Occipital lobe (tissue), 2 donors: Measurements from ENCODE around the gene SLC47A2. TPM values are rescaled to one million over a fixed set of nuclear protein-coding genes. Genes with fewer than 3 reads are reported as not detected.

Source experiments
- DNase-seq: peaks from one replicate; lab custom pipeline; 2025; lab: John Stamatoyannopoulos, UW
- total RNA-seq: library from RNA; depleted of rRNA; stranded (reverse); fragments of >200 nt; gene quantifications from one replicate; pipeline ENCODE4 v1.2.3, GENCODE V29; 2014

SLC47A2 gene
- total RNA-seq, 1 donor from 2014 or later, result 1.9 TPM

DNA sequence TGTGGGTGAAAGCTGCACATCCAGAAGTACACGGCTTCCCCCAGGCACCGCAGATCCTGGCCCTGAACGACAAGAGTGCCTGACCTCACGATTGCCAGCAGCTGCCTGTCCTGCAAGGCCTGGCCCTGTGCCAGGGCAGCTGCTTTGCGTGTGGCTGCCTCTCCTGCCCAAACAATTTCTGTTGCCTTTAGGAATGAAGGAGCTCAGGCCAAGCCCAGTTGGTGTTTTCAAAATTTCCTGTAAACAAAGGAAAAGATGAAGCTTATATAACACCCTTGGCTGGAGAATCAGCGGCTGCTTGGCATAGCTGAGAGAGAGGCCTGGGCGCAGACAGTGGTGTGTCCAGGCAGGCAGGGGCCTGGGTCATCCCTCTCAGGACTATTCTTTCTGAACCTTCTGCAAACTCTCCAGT is 11.7 kb upstream of the SLC47A2 start:
- peak; percentile 68 for DNase-seq

DNA sequence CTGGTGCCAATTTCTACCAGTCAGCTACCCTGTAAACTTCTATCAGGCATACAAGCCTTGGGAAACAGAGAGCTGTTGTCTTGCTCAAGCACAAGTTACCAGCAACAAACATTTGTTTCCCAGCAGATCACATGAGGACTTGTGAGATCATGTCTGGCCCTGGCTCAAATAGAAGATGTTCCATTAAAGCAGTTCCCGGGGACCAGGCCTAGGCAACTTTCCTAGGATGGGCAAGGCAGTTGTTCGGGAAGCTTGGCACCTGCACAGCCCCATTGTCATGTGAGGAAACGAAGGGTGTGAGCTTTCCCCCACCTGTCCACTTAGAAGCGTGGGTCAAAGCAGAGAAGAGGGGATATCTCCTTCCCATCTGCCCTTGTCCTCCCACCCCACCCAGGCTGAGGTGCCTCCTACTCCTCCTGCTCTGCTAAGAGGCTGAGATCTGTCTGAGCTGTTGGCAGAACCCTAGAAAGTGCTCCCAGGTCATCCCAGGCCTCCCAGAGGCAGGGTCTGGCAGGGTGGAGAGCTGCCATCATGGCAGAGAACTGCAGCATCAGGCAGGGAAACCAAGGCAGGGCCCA is 11.2 kb upstream of the SLC47A2 start:
- peak; percentile 76 for DNase-seq

DNA sequence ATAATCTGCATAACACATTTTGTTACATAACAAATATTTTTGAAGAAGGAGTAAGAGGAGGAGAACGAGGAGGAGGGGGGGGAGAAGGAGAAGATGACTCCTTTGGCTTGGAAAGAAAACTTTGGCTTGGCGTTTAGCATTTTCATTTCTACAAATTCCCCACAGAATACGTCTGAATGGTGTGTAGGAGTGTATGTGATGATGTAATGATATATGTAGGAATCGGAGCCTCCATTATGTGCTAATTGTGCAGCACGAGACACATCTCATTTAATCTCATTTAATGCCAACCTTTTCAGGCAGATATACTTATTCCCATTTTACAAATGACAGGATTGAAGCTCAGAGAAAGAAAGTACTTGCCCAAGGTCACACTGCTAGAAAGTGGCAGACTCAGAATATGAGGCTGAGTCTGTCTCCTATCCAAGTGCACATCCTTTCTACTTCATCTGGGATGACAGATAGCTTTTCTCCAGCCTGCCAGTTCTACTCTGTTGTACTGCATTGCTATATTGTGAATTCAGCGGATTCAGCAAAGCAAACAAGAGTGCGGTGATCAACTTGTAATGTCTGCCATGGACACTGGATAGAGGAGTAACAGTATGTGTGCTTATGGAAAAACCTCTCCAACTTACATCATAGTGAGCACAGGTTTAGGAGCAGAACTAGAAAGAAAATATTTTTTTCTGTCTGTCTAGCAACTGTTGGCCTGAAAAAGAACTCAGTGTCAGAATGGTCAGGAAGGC is 10.4 kb upstream of the SLC47A2 start:
- DNase-seq, result no peak

DNA sequence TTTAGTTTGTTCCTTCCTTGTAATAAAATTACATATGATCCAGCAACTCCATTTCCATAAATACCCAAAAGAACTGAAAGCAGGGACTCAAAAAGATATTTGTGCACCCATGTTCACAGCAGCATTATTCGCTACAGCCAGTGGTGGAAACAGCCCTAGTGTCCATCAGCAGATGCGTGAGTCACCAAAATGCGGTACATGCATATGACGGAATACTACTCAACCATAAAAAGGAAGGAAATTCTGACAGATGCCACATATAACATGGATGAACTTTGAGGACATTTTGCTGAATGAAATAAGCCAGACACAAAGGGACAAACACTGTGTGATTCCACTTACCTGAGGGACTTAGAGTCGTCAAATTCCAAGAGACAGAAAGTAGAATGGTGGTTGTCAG is 9.1 kb upstream of the SLC47A2 start:
- no peak for DNase-seq

DNA sequence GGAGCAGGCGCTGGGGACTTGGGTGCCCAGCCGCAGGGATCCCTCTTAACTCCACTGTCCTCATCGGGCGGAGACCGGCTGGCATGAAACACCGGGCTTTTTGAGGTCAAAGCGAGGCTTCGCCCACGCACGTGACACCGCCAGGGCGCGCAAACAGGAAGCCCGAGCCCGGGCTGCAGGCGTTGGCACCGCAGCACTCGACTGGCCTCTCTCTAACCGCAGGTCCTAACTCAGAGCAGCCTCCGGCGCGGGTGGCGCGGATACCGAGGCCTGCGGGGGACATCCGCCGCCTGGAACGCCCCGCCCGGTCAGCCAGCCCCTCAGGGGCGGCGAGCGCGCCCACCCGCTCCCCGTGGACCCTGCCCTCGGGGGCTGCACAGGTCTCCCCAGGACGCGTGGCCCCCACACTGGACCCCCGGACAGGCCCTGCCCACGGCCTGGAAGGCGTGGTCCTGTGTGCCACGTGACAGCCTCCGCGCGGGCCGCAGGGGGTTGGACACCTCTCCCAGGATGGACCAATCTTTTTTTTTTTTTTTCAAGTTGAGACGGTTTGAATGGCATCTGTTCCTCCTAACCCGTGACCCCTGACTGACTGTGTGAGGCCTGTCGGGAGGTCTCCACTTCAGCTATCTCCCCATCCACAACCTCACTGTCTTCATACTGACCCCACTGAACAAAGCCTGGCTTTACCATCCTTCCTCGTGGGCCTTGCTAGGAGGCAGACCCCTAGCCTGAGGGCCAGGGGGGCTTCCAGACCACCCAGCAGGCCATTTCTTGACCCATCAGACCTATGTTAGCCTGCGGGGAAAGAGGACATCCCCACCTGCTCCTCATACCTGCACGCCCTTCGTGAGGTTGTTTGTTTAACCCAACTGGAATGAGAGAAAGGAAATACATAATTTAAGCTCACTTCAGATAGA is 8.4 kb upstream of the SLC47A2 start:
- DNase-seq, result no peak

DNA sequence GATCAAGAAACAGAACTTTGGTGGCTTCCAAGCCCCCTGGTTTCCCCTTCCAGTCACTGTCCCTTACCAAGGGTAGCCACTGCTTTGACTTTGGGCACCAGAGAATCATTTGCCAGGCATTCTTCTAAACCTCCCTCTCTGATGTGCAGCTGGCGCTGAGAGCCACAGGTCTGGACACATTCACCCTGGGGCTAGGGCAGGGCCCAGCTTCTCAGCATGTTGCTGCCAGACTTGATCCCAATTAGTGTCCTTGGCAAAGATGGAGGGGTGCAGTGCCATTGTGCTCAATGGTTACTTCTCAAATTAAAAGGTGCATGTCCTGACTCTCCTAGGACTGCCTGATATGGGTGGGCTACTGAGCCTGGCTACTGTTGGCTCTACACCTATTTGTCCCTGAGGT is 7.6 kb upstream of the SLC47A2 start:
- no peak for DNase-seq

DNA sequence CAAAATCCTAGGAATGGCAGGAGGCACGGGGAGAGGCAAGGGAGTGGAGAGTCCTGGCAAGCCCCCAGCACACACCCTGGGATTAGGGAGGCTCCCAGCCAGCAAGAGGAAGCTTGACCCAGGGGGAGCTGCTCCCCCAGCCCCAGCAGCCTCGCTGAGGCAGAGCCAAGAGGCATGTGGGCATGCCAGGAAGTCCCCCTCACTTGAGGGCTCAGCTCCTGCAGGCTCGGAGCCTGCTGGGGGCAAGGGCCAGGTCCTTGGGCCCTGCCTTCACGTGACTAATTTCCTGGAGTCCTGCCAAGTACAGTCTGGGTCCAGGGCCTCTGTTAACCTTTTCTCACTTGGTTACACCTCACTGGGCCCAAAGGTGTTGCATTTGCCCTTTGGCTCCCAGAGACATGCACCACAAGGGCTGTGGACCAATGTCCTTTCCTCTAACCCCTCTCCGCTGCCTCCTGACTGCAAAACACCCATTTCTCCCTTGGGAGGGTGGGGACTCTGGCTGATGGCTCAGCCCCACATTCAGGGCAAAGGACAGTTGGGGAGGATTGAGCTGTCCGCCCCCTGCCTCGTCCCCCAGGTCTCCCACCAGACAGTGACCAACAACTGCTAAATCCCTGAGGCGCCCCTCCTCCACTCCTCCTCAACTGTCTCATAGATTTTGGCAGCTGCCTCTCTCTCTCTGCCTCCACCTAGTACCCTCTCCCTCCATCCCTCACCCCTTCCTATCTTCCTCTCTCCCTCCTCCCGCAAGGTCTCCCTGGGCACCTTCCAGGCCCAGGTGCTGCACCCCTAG is 4.4 kb upstream of the SLC47A2 start:
- no peak for DNase-seq

DNA sequence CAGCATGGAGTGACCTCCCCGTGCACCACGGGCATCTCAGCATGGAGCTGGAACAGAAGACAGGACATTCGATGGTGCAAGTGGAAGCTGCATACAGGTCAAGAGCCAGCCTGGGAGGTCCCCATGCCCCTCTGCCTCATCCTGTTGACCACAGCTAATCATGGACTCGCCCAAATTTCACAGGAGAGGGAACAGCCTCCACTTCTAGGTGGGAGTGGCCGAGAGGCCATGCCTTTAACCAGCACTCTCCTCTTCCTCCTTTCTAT is 3.8 kb upstream of the SLC47A2 start:
- DNase-seq, result no peak

DNA sequence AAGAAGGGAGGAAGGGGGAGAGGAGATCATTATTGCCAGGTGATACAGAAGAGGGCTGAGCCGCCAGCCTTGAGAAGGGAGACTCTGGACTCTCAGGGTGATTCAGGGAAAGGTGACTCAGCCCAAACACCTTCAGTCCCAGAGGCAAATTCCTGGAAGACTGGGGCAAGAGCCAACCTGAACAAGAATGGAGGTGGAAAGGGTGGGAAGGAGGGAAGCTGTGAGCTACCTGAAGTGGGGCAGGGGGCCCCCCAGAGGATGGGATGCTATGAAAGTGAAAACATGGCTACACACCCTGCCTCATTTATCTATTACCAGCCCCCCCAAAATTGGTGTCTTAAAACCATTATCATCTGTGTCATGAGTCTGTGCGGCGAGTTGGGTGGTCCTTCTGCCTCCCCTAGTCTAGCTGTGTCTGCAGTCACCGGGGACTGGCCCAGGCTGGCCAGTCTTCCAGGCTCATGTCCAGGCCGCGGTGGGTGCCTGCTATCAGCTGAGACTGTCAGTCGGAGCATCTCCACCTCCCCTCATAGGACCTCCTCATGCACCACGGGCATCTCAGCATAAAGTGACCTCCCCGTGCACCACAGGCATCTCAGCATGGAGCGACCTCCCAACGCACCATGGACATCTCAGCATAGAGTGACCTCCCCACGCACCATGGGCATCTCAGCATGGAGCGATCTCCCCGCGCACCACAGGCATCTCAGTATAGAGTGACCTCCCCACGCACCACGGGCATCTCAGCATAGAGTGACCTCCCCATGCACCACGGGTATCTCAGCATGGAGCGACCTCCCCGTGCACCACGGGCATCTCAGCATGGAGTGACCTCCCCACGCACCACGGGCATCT is 3.2 kb upstream of the SLC47A2 start:
- no peak for DNase-seq

DNA sequence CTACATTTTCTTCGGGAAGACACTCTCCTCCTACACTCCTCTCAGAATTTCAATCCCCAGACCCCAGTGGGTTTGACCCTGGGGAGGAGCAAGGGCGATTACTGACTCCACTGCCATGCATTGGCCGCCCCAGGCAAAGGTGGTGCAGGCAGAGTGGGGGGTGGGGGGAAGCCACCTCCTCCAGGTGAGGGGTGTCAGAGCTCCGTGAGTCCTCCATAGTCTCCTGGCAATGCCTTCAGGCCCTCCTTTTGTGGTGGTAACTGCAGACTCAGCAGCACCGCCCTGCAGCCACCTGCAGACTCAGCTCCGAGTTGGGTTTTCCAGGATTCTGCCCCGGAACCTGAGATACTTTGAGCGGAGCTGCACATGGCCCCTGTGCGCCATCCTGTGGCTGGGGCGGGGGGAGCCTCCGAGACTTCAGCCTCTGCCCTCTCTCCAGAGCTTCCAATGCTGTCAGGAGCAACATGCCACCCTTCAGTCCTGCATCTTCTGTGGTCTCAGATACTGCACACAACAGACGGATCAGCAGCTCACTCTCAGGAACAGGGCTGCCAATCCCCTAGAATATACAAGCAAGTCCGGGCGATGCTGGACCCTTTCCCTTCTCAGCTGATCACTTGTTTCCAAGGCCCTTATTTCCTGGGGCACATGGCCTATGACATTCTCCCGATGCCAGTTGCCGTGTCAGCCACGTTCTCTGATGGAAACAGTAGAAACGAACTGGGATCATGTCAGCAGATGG is 2.4 kb upstream of the SLC47A2 start:
- DNase-seq, result no peak

DNA sequence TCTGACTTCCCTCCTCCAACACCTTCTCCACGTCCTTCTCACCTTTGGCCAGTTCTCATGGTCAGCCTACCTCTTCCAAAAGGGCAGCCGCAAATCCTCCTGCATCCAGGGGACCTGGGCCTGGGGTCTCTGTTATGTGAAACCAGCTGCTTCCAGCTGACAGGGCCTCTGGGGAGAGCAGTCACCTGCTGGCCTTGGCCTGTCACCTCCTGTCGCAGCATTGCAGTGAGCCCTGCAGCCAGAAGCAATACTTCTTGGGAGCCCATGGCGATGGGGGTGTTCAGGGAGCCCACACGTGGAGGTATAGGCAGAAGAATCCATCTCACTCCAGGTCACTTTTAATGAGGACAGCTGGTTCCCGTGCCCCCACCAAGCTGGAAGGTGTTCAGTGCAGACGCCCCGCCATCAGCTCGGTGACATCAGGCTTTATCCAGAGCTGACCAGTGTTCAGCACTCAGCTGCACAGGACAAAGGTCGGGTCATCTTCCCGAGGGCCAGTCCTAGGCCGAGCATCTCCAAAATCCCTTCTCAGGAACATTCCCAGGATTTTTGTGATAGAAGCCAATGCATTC is 1.7 kb upstream of the SLC47A2 start:
- no peak for DNase-seq

DNA sequence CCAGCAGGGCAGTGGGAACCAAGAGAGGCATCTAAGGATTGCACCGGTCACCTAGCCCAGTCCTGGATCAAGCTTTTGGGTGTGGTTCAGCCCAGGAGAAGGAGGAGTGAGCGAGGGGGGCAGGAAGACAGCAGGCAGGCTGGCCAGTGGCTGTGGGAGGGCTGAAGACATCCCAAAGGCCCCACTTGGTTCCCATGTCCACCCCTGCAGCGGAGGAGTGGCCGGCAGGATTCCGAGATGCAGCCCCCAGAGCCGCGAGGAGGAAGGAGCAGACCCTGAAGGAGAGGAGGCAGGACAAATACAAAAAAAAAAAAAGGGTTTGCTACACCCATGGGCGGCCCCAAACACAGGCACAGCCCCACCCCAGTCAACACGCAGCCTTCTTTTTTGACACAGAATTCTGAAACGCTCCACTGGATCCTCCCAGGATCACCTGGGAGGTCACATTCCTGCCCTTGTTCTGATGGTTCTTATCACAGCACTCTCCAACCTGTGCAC is 1.1 kb upstream of the SLC47A2 start:
- no peak for DNase-seq

DNA sequence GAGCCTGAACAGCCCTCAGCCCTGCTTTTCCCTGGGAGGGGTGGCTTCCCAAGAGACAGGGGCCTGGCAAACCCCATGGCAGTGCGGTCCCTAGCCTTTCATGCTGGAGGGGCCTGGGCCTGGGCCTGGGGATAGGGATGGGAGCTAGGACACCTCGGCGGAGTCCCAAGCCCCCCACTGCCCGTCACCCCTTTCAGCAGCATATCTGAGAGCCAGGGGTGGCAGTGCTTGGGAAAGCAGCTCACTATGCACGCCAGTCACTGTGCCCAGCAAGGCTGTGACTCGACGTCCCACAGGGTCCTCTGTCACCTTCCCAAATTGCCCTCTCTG is 612 bp upstream of the SLC47A2 start:
- no peak for DNase-seq

DNA sequence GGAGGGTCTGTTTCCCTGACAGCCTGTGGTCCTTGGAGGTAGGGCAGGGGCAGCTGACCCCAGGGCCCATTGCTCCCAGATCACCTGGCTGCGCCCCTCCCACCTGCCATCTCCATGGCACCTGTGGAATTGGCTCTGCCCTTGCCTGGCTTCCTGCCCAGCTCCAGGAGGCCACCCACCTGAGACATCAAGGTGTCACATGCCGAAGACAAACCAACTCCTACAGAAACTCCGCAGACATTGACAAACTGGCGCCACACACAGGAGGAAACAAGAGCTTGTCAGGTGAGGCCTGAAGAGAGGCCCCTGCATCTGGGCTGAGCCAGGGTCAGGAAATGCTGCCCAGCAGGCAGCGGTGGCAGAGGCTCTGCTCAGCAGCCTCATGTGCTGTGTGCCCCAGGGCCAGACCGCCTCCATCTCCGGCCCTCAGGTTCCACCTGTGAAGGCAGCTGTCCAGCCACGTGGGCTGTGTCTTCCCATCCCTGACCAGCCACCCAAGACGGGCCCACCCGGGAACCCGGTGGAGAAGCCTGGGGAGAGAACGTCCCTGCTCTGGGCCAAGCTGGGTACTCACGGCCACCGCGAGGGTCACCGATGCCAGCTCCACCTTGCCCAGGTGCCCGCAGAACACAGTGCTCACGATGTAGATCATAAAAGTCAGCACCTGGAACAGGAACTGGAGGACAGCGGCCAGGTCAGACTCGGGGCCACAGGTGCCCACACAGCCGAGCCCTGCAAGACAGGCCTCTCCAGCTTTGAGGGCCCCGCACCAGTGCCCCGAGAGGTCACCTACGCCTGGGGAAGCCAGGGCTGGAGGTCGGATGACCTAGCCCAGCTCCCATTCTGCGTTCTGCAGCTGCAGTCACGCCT is 1.6 kb downstream of the SLC47A2 start:
- DNase-seq, result no peak

DNA sequence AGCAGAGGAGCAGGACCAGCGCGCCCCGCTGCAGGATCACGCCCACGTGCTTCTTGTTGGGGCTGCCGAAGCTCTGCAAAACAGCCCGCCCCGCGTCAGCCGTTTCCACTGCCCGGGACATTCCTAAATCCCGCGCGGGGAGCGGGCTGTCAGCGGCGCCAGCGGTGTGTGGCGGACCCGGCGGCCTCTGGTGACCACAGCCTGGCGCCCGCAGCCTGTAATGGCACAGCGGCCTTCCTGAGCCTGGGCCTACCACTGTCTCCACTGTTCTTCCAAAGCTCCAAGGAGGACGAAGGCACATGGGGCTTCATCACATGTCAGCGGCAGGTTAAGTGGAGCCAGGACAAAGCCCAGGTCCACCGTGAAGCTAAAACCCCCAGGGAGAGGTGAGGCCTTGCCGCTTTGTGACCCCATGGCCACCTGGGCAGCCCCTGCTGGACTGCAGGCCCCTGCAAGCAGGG is 2.5 kb downstream of the SLC47A2 start:
- no peak for DNase-seq

DNA sequence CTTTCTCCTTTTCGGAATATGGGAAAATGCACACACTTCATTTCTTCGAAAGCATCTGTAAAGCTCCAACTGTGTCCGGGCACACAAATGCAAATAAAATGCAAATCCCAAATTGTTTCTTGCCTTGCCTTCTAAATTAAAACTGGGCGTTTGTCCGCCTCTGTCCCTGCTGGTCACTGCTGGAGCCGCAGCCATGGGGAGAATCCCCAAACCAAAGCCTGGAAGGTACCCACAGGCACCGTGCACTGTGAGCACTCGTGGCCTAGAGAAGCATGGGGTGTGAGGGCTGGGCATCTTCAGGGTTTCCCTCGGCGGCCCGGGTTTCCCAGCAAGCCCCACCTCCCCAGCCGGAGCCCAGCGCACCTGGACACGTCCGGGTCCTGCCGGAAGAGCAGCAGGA is 2.9 kb downstream of the SLC47A2 start:
- DNase-seq, result no peak

DNA sequence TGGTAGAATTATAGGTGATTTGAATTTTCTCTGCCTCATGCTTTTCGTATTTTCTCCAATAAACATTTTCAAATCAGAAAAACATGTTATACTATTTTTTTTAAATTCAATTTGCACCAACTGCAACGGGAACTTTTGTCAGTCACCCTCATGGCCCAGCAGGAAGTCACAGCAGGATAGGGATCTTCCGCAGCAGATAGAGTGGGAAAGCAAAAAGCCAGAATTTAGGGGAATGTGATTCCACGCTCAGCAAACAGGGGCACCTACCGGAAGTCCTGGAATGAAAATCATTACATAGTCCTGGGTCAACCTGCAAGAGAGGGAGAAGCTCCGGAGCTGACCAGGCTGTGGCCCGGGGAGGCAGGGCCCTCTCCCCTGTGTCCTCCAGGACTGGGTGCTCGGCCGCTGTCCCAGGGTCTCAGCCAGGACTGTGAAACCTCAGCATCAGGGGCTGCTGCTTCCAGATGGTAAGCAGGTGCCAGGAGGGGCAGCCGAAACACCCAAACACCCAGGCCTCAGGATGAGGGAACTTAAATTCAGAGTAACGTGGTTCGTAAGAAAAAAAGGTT is 3.9 kb downstream of the SLC47A2 start:
- no peak for DNase-seq

DNA sequence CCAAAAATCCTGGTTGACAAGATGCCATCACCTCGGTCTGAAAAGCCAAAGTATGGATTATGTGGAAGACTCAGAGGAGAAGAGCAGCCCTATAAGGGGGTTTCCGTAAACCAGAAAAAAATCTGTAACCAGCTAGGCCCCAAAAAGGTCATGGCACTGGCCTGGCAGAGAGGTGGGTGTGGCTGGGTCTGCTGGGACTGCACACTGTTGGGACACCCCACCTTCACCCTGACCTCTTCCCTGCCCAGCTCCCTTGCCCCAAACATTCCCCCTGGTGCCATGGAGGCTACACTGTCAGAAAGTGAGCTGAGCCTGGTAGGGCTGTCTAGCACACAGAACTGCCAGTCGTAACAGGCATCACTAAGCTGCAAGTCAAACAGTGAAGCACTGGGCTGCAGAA is 6.5 kb downstream of the SLC47A2 start:
- DNase-seq, result no peak
